Fibroblast of mammary gland (primary cell): Measurements from ENCODE around the gene ANO10.

Experiments used
- DNase-seq: peaks from one replicate; pipeline ENCODE4 v3.0.0-alpha.2; 2010; ENCODE audit warnings: low read depth
- H3K4me3 ChIP-seq: 2 replicates; pipeline ENCODE4 v1.5.1; 2011; ENCODE audit warnings: low read depth, mild to moderate bottlenecking, low read length, moderate library complexity; ENCODE audit not compliant: control insufficient read depth
- CTCF ChIP-seq: conservative IDR thresholded peaks from 2 replicates; pipeline ENCODE4 v1.5.1; 2011; ENCODE audit warnings: low read depth, low read length, inconsistent platforms; ENCODE audit not compliant: control insufficient read depth, insufficient read depth

ANO10 gene

GRCh38 chr3:43316783-43317460 is 304.9 kb downstream of the ANO10 start:
- H3K4me3 ChIP-seq = no peak overlapping the region
- TF ChIP-seq CTCF = no peak
- no peak for DNase-seq
